ENCODE measurements around the gene PDZRN3. TPM values are rescaled to one million over a fixed set of nuclear protein-coding genes. Genes with fewer than 3 reads are reported as not detected.

The PDZRN3 gene
- total RNA-seq, 6 donors from 2014 or later, result 7.0 to 50.3 (median 18.4) TPM

DNA sequence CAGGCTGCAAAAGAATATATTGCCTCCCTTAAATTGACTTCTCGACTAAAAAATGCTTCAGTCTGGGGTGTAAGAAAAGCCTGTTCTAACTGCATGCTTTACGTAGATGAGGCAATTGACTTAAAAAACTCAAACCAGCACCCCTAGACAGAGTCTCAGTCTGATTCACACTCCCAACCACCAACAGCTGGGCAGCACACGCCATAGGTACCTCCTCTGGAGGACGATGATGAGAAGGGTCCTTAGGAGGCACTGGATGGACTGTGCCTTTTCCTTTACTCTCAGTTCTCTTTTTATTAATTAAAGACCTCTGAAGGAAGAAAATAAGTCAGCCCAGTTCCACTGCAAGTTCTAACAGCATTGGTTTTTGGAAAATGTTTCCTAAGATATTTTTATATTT is 175.0 kb downstream of the PDZRN3 start:
- Histone ChIP-seq H3K4me3 (no peak overlapping the region), H3K4me1 (peaks cover 0 to 5% (median 4%) of the 10 kb centered on the region in 4 donors), H3K27me3 (no peaks in the 10 kb centered on the region), H3K27ac (no peak overlapping the region), H3K9me3 (no peaks in the 10 kb centered on the region), H3K36me3 (no peaks in the 10 kb centered on the region)
- no peak for DNase-seq
- TF ChIP-seq, protein P1, sequence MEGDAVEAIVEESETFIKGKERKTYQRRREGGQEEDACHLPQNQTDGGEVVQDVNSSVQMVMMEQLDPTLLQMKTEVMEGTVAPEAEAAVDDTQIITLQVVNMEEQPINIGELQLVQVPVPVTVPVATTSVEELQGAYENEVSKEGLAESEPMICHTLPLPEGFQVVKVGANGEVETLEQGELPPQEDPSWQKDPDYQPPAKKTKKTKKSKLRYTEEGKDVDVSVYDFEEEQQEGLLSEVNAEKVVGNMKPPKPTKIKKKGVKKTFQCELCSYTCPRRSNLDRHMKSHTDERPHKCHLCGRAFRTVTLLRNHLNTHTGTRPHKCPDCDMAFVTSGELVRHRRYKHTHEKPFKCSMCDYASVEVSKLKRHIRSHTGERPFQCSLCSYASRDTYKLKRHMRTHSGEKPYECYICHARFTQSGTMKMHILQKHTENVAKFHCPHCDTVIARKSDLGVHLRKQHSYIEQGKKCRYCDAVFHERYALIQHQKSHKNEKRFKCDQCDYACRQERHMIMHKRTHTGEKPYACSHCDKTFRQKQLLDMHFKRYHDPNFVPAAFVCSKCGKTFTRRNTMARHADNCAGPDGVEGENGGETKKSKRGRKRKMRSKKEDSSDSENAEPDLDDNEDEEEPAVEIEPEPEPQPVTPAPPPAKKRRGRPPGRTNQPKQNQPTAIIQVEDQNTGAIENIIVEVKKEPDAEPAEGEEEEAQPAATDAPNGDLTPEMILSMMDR (IDR thresholded peaks at IDR 0.05), result no peak
- TF ChIP-seq EP300 (IDR thresholded peaks at IDR 0.05) (no peak), POLR2AphosphoS5 (IDR thresholded peaks at IDR 0.05) (no peak), POLR2A (IDR thresholded peaks at IDR 0.05) (no peak)
- ATAC-seq (ENCODE audit: low FRiP score in 2 of 2), result no peak
- WGBS, 2 donors, result 68 to 77% methylated on average over 4 of the region's 4 CpGs

DNA sequence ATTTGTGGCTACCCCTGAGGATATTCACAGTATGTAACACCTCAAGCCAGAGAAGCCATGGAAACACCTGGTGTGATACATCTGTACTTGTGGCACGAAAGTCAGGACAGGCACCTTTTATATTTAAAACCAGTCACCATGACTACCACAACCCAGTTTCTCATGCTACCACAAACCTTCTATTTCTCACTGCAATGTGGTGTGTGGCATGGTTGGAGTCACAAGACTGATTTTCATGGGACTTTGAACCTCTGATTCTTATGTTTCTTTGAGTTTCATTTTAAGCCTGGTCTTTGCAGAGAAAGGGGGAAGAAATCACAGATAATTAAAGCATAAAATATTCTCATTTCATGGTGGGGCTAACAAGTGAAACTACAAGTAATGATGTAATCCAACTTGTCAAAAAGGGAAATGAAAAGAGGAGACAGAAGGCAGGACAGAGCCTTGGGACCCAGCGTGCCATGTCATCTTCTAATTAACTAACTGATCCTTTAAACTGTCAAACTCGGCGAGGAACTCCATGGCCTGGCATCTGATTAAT is 175.9 kb downstream of the PDZRN3 start:
- DNase-seq, result no peak
- Histone ChIP-seq H3K27me3 (no peaks in the 10 kb centered on the region), H3K27ac (no peak overlapping the region), H3K4me3 (no peak overlapping the region), H3K36me3 (no peaks in the 10 kb centered on the region), H3K9me3 (no peaks in the 10 kb centered on the region), H3K4me1 (peaks cover 0 to 3% (median 1%) of the 10 kb centered on the region in 4 donors)
- WGBS, 2 donors, result 72 to 80% methylated on average over 4 of the region's 4 CpGs
- ATAC-seq (ENCODE audit: low FRiP score in 2 of 2), result no peak
- TF ChIP-seq POLR2A (IDR thresholded peaks at IDR 0.05) (no peak), EP300 (IDR thresholded peaks at IDR 0.05) (no peak), POLR2AphosphoS5 (IDR thresholded peaks at IDR 0.05) (no peak)
- TF ChIP-seq, protein P1 (IDR thresholded peaks at IDR 0.05), result no peak

DNA sequence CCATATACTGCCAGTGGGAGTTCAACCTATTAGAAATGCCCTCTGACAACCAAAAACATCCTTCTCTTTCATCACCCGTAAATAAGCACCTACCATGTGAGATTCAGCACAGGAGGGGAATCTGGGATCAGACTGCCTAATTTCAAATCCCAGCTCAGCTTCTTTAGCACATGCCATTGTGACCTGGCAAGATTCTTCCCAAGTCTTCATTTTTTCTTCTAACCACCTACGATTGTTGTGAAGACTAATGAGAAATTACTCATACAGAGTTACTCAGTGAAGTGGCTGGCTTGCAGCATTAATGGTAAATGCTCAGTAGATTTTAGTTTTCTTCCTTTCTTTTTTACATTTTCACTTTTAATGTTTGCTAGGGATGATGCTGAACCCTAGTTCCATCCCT is 176.7 kb downstream of the PDZRN3 start:
- TF ChIP-seq POLR2AphosphoS5 (IDR thresholded peaks at IDR 0.05) (no peak), POLR2A (IDR thresholded peaks at IDR 0.05) (no peak), EP300 (IDR thresholded peaks at IDR 0.05) (no peak)
- TF ChIP-seq, protein P1 (IDR thresholded peaks at IDR 0.05), result no peak
- Histone ChIP-seq H3K27ac (no peak overlapping the region), H3K4me3 (no peak overlapping the region), H3K27me3 (no peaks in the 10 kb centered on the region), H3K9me3 (no peaks in the 10 kb centered on the region), H3K36me3 (no peaks in the 10 kb centered on the region), H3K4me1 (no peaks in the 10 kb centered on the region)
- ATAC-seq (ENCODE audit: low FRiP score in 2 of 2) (no peak), DNase-seq (no peak)
- WGBS, 2 donors, result 90 to 98% methylated on average over 2 of the region's 2 CpGs

DNA sequence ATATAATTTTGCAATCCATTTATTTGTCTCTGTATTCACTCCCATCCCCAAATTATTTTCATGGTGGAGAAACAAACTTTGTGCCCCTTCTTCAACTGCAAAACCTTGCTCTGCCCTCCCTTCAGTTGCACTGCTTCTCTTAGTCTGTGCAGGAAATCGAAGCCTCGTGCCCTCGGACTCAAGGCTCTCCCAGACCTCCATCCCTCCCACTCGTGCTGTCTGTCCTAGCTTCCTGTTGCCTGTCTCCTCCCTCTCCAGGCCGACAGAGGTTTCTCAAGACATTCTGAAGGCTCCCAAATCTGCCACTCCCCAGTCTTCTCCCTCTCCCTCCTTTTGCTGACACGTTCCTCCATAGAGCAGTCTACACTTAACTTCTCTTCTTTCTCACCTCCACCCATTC is 177.6 kb downstream of the PDZRN3 start:
- no peaks in the 10 kb centered on the region for H3K36me3 ChIP-seq
- no peak overlapping the region for H3K4me3 ChIP-seq
- no peaks in the 10 kb centered on the region for H3K4me1 ChIP-seq
- no peak overlapping the region for H3K27ac ChIP-seq
- TF ChIP-seq POLR2A (IDR thresholded peaks at IDR 0.05) (no peak), POLR2AphosphoS5 (IDR thresholded peaks at IDR 0.05) (no peak)
- 51 to 54% methylated on average over 6 of the region's 6 CpGs for WGBS, 2 donors
- ATAC-seq (ENCODE audit: low FRiP score in 2 of 2), result no peak
- H3K27me3 ChIP-seq, result no peaks in the 10 kb centered on the region
- DNase-seq, result no peak
- H3K9me3 ChIP-seq, result no peaks in the 10 kb centered on the region

DNA sequence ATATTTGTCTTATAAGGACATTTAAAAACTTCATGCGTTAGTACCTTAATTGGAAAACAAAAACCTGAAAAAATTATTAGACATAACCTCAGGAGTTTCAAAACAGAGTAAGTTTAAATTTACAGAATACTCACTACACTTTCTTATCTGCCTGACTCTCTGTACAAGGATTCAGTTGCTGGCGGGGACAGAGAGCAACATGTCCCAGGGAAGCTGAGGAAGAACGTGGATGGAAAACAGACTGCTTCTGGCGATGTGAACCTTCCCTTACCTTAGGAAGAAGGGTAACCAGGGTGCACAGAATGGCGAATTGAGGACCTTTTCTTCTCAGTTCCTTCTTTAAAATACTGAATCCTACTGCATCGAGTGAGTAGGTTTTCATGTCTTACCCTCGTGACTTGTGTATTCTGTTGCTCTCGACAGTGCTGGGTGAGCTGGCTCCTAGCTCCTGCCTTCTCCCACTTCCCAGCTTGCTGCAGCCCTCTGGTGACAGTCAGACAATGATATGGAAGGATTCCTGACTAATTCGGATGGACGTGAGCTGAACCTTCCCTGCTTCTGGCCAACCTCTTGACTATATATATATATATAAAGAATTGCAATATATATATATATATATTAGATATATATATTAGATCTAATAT is 178.2 kb downstream of the PDZRN3 start:
- WGBS, 2 donors, result 88 to 91% methylated on average over 10 of the region's 10 CpGs
- Histone ChIP-seq H3K27ac (no peak overlapping the region), H3K4me3 (no peak overlapping the region), H3K9me3 (no peaks in the 10 kb centered on the region), H3K4me1 (no peaks in the 10 kb centered on the region), H3K36me3 (no peaks in the 10 kb centered on the region), H3K27me3 (no peaks in the 10 kb centered on the region)
- ATAC-seq (ENCODE audit: low FRiP score in 2 of 2) (no peak), DNase-seq (no peak)
- TF ChIP-seq POLR2A (IDR thresholded peaks at IDR 0.05) (no peak), EP300 (IDR thresholded peaks at IDR 0.05) (no peak), POLR2AphosphoS5 (IDR thresholded peaks at IDR 0.05) (no peak)
- TF ChIP-seq, protein P1 (IDR thresholded peaks at IDR 0.05), result no peak
